ENCODE results near the gene STUB1.

- no peak for TF ChIP-seq GABPA (IDR thresholded peaks at IDR 0.05; ENCODE audit: low read depth)
- no peak for TF ChIP-seq TAF1 (IDR thresholded peaks at IDR 0.05; ENCODE audit: borderline replicate concordance, low read depth, low read length)
- no peak for TF ChIP-seq MYC (IDR thresholded peaks at IDR 0.05; ENCODE audit: insufficient read depth, insufficient read length, insufficient replicate concordance, low read length, severe bottlenecking)
These were observed 33.5 kb upstream of the STUB1 start for GRCh38 chr16:646679-647172.
